Measurements from ENCODE around the gene ALDOB. TPM values are rescaled to one million over a fixed set of nuclear protein-coding genes. Genes with fewer than 3 reads are reported as not detected.

ALDOB gene
- total and polyA plus RNA-seq, 2 of the 13 experiments (the other 11 are each of a cell fraction or from before 2014, with no cell fraction given) = 0.29 to 0.97 TPM

GRCh38 chr9:101398068-101398929 is 37.3 kb downstream of the ALDOB start, which contains the start of the genes MRPL50 and ZNF189 (continued):
- TF ChIP-seq BRD4 (CRISPR knock-in tag; IDR thresholded peaks at IDR 0.05) (peak; percentile 78; the same call in 1 of the 2 replicates), TEF (CRISPR knock-in tag; IDR thresholded peaks at IDR 0.05) (no peak), ZNF530 (CRISPR knock-in tag; IDR thresholded peaks at IDR 0.05; ENCODE audit: low read depth) (no peak), ZFP36L2 (CRISPR knock-in tag; IDR thresholded peaks at IDR 0.05) (no peak), KAT7 (CRISPR knock-in tag; IDR thresholded peaks at IDR 0.05; ENCODE audit: borderline replicate concordance) (peak; percentile 75; the same call in 1 of the 2 replicates), ZNF253 (CRISPR knock-in tag; IDR thresholded peaks at IDR 0.05; ENCODE audit: borderline replicate concordance) (no peak), TRIM24 (CRISPR knock-in tag; IDR thresholded peaks at IDR 0.05) (no peak), ZNF276 (CRISPR knock-in tag; IDR thresholded peaks at IDR 0.05; ENCODE audit: low read depth) (peak; percentile 27; the same call in 1 of the 2 replicates), PATZ1 (CRISPR knock-in tag; IDR thresholded peaks at IDR 0.05) (peak; percentile 72), KIAA2018 (CRISPR knock-in tag; IDR thresholded peaks at IDR 0.05; ENCODE audit: borderline replicate concordance) (no peak), HNF4A (CRISPR knock-in tag; IDR thresholded peaks at IDR 0.05) (no peak; the same call in 1 of the 2 replicates), FOXK1 (CRISPR knock-in tag; IDR thresholded peaks at IDR 0.05; ENCODE audit: borderline replicate concordance, low read depth) (peak; percentile 96)
